B cell (primary cell): ENCODE measurements around the gene WDFY4. TPM values are rescaled to one million over a fixed set of nuclear protein-coding genes. Genes with fewer than 3 reads are reported as not detected.

Experiments used
- ATAC-seq: fragments of 200-7000 bp; cut with Tn5 transposase; one replicate; pipeline ENCODE4 v1.10.0; 2021; ENCODE audit warnings: low read depth, mild to moderate bottlenecking, moderate number of reproducible peaks, moderate library complexity
- CTCF ChIA-PET: fragments of 350-600 bp; sonication (Branson Sonifier 250); formaldehyde crosslinking; loops from one replicate; lab custom pipeline; 2021; ENCODE audit warnings: antibody characterized with exemption, inconsistent platforms; lab: Charles Lee
- POLR2A ChIA-PET: fragments of 350-600 bp; sonication (Branson Sonifier 250); formaldehyde crosslinking; loops from one replicate; lab custom pipeline; 2021; ENCODE audit warnings: antibody characterized with exemption; lab: Charles Lee
- DNase-seq: peaks from one replicate; pipeline ENCODE4 v3.0.0; 2013
- H2AFZ ChIP-seq: 2 replicates; pipeline ENCODE4 v1.6.1; 2012; ENCODE audit warnings: mild to moderate bottlenecking, low read depth, low read length; ENCODE audit not compliant: insufficient read depth, poor library complexity, severe bottlenecking
- H3K27ac ChIP-seq, 2 donors: 1 replicate in 1 of 2; 2 replicates in 1 of 2; pipeline ENCODE4 v1.5.1; 2012 to 2013; ENCODE audit warnings: low read length in 2 of 2, mild to moderate bottlenecking in 2 of 2, moderate library complexity in 1 of 2
- H3K27me3 ChIP-seq, 4 experiments: fragments of 200-600 bp in 1 of 4; sonication (generic) in 1 of 4; replicated peaks in 1 of 4; 1 replicate in 2 of 4; 2 replicates in 2 of 4; pipeline versions ENCODE4 v1.6.1 to v1.7.0; 2013 to 2016; ENCODE audit warnings: low read length in 3 of 4, mild to moderate bottlenecking in 2 of 4, mixed read lengths in 1 of 4, moderate library complexity in 1 of 4; ENCODE audit not compliant: insufficient read depth in 4 of 4, control insufficient read depth in 3 of 4; ENCODE audit errors: control extremely low read depth in 1 of 4
- H3K36me3 ChIP-seq, 2 experiments: replicated peaks in 1 of 2; 1 replicate in 1 of 2; 2 replicates in 1 of 2; pipeline versions ENCODE4 v1.6.1 to v1.7.1; 2013; ENCODE audit warnings: low read length in 1 of 2; ENCODE audit not compliant: insufficient read depth in 2 of 2, control insufficient read depth in 1 of 2; ENCODE audit errors: control extremely low read depth in 1 of 2, extremely low read depth in 1 of 2
- H3K4me1 ChIP-seq, 2 donors: fragments of 200-600 bp in 1 of 2; sonication (generic) in 1 of 2; 1 replicate in 1 of 2; 2 replicates in 1 of 2; pipeline versions ENCODE4 v1.5.1 to v1.6.1; 2013 to 2017; ENCODE audit warnings: low read length in 2 of 2; ENCODE audit not compliant: control insufficient read depth in 2 of 2, insufficient read depth in 2 of 2
- H3K4me2 ChIP-seq: replicated peaks from 2 replicates; pipeline ENCODE3; 2012; ENCODE audit warnings: mild to moderate bottlenecking, low read depth, low read length; ENCODE audit not compliant: poor library complexity, severe bottlenecking
- H3K4me3 ChIP-seq, 5 experiments: fragments of 200-600 bp in 1 of 5; sonication (generic) in 1 of 5; 1 replicate in 3 of 5; 2 replicates in 2 of 5; pipeline versions ENCODE4 v1.5.1 to v1.7.0; 2011 to 2016; ENCODE audit warnings: low read length in 4 of 5, mild to moderate bottlenecking in 4 of 5, low read depth in 2 of 5, control low read depth in 1 of 5, moderate library complexity in 1 of 5; ENCODE audit not compliant: insufficient read depth in 1 of 5; ENCODE audit errors: control extremely low read depth in 1 of 5, extremely low read depth in 1 of 5
- H3K79me2 ChIP-seq: fragments of 200-600 bp; sonication (generic); one replicate; pipeline ENCODE4 v1.6.0; 2016; ENCODE audit warnings: low read length; ENCODE audit not compliant: control insufficient read depth, insufficient read depth
- H3K9ac ChIP-seq: fragments of 200-600 bp; sonication (generic); 2 replicates; pipeline ENCODE4 v1.6.1; 2017; ENCODE audit warnings: mild to moderate bottlenecking, low read length, moderate library complexity
- H3K9me3 ChIP-seq, 3 donors: one replicate each; pipeline versions ENCODE4 v1.6.1 to v1.7.1; 2013; ENCODE audit warnings: low read length in 2 of 3; ENCODE audit not compliant: control insufficient read depth in 2 of 3, insufficient read depth in 1 of 3; ENCODE audit errors: control extremely low read depth in 1 of 3
- H4K20me1 ChIP-seq: 2 replicates; pipeline ENCODE4 v1.6.0; 2012; ENCODE audit warnings: mild to moderate bottlenecking, low read length; ENCODE audit not compliant: insufficient read depth, control insufficient read depth, poor library complexity, severe bottlenecking
- H3K27ac Mint-ChIP-seq: one replicate; pipeline ENCODE4 v1.8.0; 2021; ENCODE audit warnings: mixed read lengths
- H3K27me3 Mint-ChIP-seq: one replicate; pipeline ENCODE4 v1.8.0; 2021; ENCODE audit warnings: mixed read lengths
- H3K4me1 Mint-ChIP-seq: one replicate; pipeline ENCODE4 v1.8.0; 2021; ENCODE audit warnings: mixed read lengths
- H3K4me3 Mint-ChIP-seq: one replicate; pipeline ENCODE4 v1.8.0; 2021; ENCODE audit warnings: mixed read lengths
- H3K9me3 Mint-ChIP-seq: one replicate; pipeline ENCODE4 v1.8.0; 2022; ENCODE audit warnings: mixed read lengths; ENCODE audit not compliant: insufficient read depth
- EZH2 ChIP-seq: IDR thresholded peaks from 2 replicates; pipeline ENCODE4 v1.6.1; 2012; ENCODE audit warnings: borderline replicate concordance, low read depth, mild to moderate bottlenecking, moderate library complexity, low read length; ENCODE audit not compliant: insufficient read depth, poor library complexity, severe bottlenecking
- WGBS: methylation state at CpG from one replicate; pipeline ENCODE4 v1.1.5; 2013; ENCODE audit warnings: missing lambda C conversion rate; ENCODE audit not compliant: insufficient coverage; 5-methylcytosine and 5-hydroxymethylcytosine counted together
- intact Hi-C: fragments of 100-400 bp; cut with micrococcal nuclease; formaldehyde crosslinking; loops from one replicate; pipeline ENCODE4 v1.10.0; 2022
- polyA plus RNA-seq: library from polyadenylated mRNA; depleted of rRNA; stranded (reverse); fragments of >200 nt; gene quantifications from 2 replicates; pipeline ENCODE4 v1.2.3, GENCODE V29; 2012
- total RNA-seq, 2 donors: library from RNA; stranded (reverse); fragments of 120-200 nt in 1 of 2; gene quantifications; 1 replicate in 1 of 2; 2 replicates in 1 of 2; pipeline versions ENCODE4 v1.2.3 to v1.2.4, GENCODE V29; 2013 to 2022
- TF ChIP-seq, protein P1 (sequence below): fragments of 200-600 bp; IDR thresholded peaks from one replicate; pipeline ENCODE4 v1.8.0; 2022; ENCODE audit warnings: antibody characterized with exemption, mild to moderate bottlenecking

The WDFY4 gene
- total and polyA plus RNA-seq, 2 donors (not counting 1 experiment from before 2014, with no cell fraction given): 262 to 560 TPM

DNA sequence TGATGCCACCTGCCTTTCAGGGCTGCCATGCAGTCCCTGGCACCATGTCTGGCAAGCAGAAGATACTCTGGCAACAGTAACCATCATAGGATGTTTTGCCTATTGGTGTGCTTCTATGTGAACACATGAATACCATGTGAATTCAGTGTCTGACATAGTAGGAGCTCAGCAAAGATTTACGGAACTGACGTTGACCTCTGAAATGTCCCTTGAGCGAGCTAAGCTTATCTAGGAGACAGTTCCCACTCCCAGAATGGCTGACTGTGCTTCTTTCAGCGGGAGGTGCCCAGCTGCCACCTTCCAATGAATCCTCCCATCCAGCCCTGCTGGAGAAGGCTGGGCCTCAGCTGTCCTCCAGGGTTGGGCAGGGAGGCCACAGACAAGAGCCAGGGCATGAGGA lies 326.2 kb downstream of the WDFY4 start:
- WGBS: 50% methylated on average over 4 of the region's 4 CpGs
- CTCF ChIA-PET: no interaction called here
- Histone ChIP-seq H4K20me1 (no peaks in the 10 kb centered on the region), H3K4me2 (no peak overlapping the region), H3K79me2 (no peaks in the 10 kb centered on the region), H3K27ac (no peak overlapping the region), H3K4me3 (no peak overlapping the region), H3K36me3 (no peaks in the 10 kb centered on the region), H3K9ac (no peak overlapping the region), H3K27me3 (peaks cover 0 to 3% (median under 1%) of the 10 kb centered on the region in 4 experiments), H3K9me3 (no peaks in the 10 kb centered on the region), H3K4me1 (no peaks in the 10 kb centered on the region), H2AFZ (no peak overlapping the region)
- POLR2A ChIA-PET: interaction anchor here (0.6 kb wide), 1 partner anchor 141 kb away, joined by 3 read pairs; no protein-coding TSS in a partner anchor
- Mint-ChIP-seq H3K4me1 (no peaks in the 10 kb centered on the region), H3K27ac (no peak overlapping the region), H3K9me3 (no peaks in the 10 kb centered on the region), H3K27me3 (peaks cover 7% of the 10 kb centered on the region), H3K4me3 (no peak overlapping the region)
- intact Hi-C loops: no loop called here
- ATAC-seq: no peak
- no peak for DNase-seq
- TF ChIP-seq EZH2: no peak
- TF ChIP-seq, protein P1, sequence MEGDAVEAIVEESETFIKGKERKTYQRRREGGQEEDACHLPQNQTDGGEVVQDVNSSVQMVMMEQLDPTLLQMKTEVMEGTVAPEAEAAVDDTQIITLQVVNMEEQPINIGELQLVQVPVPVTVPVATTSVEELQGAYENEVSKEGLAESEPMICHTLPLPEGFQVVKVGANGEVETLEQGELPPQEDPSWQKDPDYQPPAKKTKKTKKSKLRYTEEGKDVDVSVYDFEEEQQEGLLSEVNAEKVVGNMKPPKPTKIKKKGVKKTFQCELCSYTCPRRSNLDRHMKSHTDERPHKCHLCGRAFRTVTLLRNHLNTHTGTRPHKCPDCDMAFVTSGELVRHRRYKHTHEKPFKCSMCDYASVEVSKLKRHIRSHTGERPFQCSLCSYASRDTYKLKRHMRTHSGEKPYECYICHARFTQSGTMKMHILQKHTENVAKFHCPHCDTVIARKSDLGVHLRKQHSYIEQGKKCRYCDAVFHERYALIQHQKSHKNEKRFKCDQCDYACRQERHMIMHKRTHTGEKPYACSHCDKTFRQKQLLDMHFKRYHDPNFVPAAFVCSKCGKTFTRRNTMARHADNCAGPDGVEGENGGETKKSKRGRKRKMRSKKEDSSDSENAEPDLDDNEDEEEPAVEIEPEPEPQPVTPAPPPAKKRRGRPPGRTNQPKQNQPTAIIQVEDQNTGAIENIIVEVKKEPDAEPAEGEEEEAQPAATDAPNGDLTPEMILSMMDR: no peak

DNA sequence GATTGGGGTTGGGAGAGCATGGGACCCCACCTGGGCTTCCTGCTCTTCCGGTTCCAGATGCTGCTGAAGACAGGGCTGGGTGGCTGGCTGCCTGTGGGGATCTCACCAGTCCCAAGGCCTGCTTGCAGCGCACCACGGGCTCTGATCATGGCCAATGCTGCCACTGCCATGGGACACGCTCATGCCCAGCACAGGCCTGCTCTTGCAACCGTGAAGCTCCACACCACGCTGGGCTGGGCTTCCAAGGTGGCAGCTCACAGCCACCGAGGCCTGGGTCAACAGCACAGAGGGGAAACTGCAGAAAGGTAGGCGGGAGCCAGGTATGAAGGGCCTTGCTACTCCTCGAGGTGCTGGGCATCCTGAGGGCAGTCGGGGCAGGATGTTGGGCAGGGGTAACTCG lies 327.1 kb downstream of the WDFY4 start:
- peaks cover 9% of the 10 kb centered on the region for H3K27me3 Mint-ChIP-seq
- no peak overlapping the region for H3K4me3 ChIP-seq
- DNase-seq (no peak), ATAC-seq (no peak)
- no peak overlapping the region for H3K4me2 ChIP-seq
- intact Hi-C loops: no loop called here
- H3K9me3 ChIP-seq: no peaks in the 10 kb centered on the region
- H3K27ac Mint-ChIP-seq: no peak overlapping the region
- no peaks in the 10 kb centered on the region for H4K20me1 ChIP-seq
- peaks cover 0 to 8% (median 1%) of the 10 kb centered on the region in 4 experiments for H3K27me3 ChIP-seq
- WGBS: 89% methylated on average over 11 of the region's 11 CpGs
- H3K4me3 Mint-ChIP-seq: no peak overlapping the region
- no peak overlapping the region for H2AFZ ChIP-seq
- H3K27ac ChIP-seq: no peak overlapping the region
- no peaks in the 10 kb centered on the region for H3K36me3 ChIP-seq
- no peak overlapping the region for H3K9ac ChIP-seq
- no peaks in the 10 kb centered on the region for H3K4me1 ChIP-seq
- no peaks in the 10 kb centered on the region for H3K79me2 ChIP-seq
- H3K4me1 Mint-ChIP-seq: no peaks in the 10 kb centered on the region
- ChIA-PET CTCF (no interaction called here), POLR2A (no interaction called here)
- TF ChIP-seq EZH2: no peak
- TF ChIP-seq, protein P1: no peak
- no peaks in the 10 kb centered on the region for H3K9me3 Mint-ChIP-seq
